Amygdala (tissue), 56 donors: ENCODE measurements around the gene IRAK2.

Experiments
- DNase-seq, 56 donors: peaks; one replicate each; lab custom pipeline; 2025; lab: John Stamatoyannopoulos, UW

Gene IRAK2

GRCh38 chr3:10274601-10275000 is 109.9 kb downstream of the IRAK2 start:
- no peak for DNase-seq

- DNase-seq = no peak
Observed at GRCh38 chr3:10277115-10277625, 112.5 kb downstream of the IRAK2 start.

GRCh38 chr3:10278501-10278900 is 113.8 kb downstream of the IRAK2 start:
- no peak for DNase-seq

- peak in 2 of 56 donors; percentile 7 to 20 for DNase-seq
Observed at GRCh38 chr3:10279384-10280176, 114.9 kb downstream of the IRAK2 start.

GRCh38 chr3:10280177-10280529 is 115.4 kb downstream of the IRAK2 start:
- DNase-seq = no peak

- no peak for DNase-seq
Observed at GRCh38 chr3:10280571-10280970, 115.9 kb downstream of the IRAK2 start.

- DNase-seq = no peak
Observed at GRCh38 chr3:10281951-10282350, 117.2 kb downstream of the IRAK2 start.

GRCh38 chr3:10283638-10284037 is 118.9 kb downstream of the IRAK2 start:
- peak in 1 of 56 donors; percentile 15 for DNase-seq

- no peak for DNase-seq
Observed at GRCh38 chr3:10284496-10284895, 119.8 kb downstream of the IRAK2 start.

GRCh38 chr3:10285272-10286132 is 120.8 kb downstream of the IRAK2 start:
- peak in 13 of 56 donors; percentile 11 to 56 (median 23) for DNase-seq

- no peak for DNase-seq
Observed at GRCh38 chr3:10286133-10286524, 121.4 kb downstream of the IRAK2 start.

- DNase-seq = peak in 12 of 56 donors; percentile 6 to 73 (median 31)
Observed at GRCh38 chr3:10286596-10287295, 122.0 kb downstream of the IRAK2 start.

GRCh38 chr3:10287936-10288574 is 123.3 kb downstream of the IRAK2 start:
- DNase-seq = no peak

- no peak for DNase-seq
Observed at GRCh38 chr3:10288575-10288960, 123.8 kb downstream of the IRAK2 start.

- DNase-seq = no peak
Observed at GRCh38 chr3:10289077-10289476, 124.4 kb downstream of the IRAK2 start.

- DNase-seq = no peak
Observed at GRCh38 chr3:10289787-10290355, 125.2 kb downstream of the IRAK2 start.

- no peak for DNase-seq
Observed at GRCh38 chr3:10290481-10291176, 125.9 kb downstream of the IRAK2 start.

- no peak for DNase-seq
Observed at GRCh38 chr3:10291641-10292040, 126.9 kb downstream of the IRAK2 start.
